BJ (cell line): ENCODE measurements around the gene RFPL2. TPM values are rescaled to one million over a fixed set of nuclear protein-coding genes. Genes with fewer than 3 reads are reported as not detected.
"Not testable (repeated sequence)": the region's sequence is repeated elsewhere in the genome, so short reads cannot be mapped to it uniquely, and the experiment has no call there.

Experiments
- CTCF ChIA-PET: fragments of 350-600 bp; formaldehyde crosslinking; extraction: SDS; loops from one replicate; lab custom pipeline; 2021; ENCODE audit warnings: antibody characterized with exemption, inconsistent platforms; lab: Yijun Ruan, JAX
- POLR2A ChIA-PET: fragments of 300-600 bp; sonication (Branson Sonifier 250); formaldehyde crosslinking; extraction: SDS; loops from one replicate; lab custom pipeline; 2021; ENCODE audit warnings: antibody characterized with exemption; lab: Charles Lee
- DNase-seq: peaks from one replicate; pipeline ENCODE4 v3.0.0-alpha.2; 2011; ENCODE audit warnings: low read depth
- H3K27me3 ChIP-seq: 2 replicates; pipeline ENCODE4 v1.6.0; 2011; ENCODE audit warnings: low read length; ENCODE audit not compliant: control insufficient read depth, insufficient read depth
- H3K36me3 ChIP-seq: 2 replicates; pipeline ENCODE4 v1.5.1; 2011; ENCODE audit warnings: low read length; ENCODE audit not compliant: control insufficient read depth, insufficient read depth
- H3K4me3 ChIP-seq: 2 replicates; pipeline ENCODE4 v1.5.1; 2011; ENCODE audit warnings: low read depth, mild to moderate bottlenecking, control low read depth, low read length
- polyA plus RNA-seq: library from polyadenylated mRNA; depleted of rRNA; stranded (reverse); fragments of >200 nt; gene quantifications from 2 replicates; pipeline ENCODE4 v1.2.3, GENCODE V29; 2011
- TF ChIP-seq, protein P1 (sequence below): IDR thresholded peaks from 2 replicates; pipeline ENCODE4 v1.5.1; 2011; ENCODE audit warnings: low read depth, mild to moderate bottlenecking, control low read depth, inconsistent platforms, low read length, moderate library complexity; ENCODE audit not compliant: insufficient read depth

RFPL2 gene
- polyA plus RNA-seq, 1 experiment: not detected

DNA sequence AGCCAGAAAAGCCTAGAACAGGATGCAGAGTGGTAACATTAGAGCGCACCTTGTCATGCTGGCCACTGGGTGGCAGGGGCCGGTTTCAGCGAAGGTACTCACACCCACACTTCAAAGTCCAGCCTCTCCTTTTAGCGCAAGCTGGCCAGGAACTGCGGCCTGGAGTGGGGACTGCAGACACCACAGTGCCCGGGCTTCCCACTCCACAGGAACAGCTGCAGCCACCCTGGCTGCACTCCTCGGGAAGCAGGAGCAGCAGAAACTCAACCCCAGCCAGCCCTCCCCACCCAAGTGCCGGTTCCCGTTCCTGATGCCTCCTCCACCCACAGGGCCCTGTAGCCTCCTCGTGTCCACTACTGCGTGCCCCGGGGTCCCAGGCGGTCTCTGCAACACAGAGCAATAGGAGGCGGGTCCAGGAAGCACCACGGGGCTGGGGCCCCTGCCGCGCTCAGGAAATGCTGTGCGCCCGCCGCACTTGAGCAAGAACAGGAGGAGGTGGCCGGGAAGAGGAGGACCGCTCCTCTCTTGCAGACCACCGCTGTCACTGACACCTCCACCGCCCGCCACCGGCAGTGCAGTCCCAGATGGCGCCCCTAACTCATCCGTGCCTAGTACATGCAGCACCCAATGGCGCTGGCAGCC lies 2.2 kb downstream of the RFPL2 start:
- Histone ChIP-seq H3K27me3 (peaks cover 11% of the 10 kb centered on the region), H3K36me3 (no peaks in the 10 kb centered on the region), H3K4me3 (no peak overlapping the region)
- TF ChIP-seq, protein P1, sequence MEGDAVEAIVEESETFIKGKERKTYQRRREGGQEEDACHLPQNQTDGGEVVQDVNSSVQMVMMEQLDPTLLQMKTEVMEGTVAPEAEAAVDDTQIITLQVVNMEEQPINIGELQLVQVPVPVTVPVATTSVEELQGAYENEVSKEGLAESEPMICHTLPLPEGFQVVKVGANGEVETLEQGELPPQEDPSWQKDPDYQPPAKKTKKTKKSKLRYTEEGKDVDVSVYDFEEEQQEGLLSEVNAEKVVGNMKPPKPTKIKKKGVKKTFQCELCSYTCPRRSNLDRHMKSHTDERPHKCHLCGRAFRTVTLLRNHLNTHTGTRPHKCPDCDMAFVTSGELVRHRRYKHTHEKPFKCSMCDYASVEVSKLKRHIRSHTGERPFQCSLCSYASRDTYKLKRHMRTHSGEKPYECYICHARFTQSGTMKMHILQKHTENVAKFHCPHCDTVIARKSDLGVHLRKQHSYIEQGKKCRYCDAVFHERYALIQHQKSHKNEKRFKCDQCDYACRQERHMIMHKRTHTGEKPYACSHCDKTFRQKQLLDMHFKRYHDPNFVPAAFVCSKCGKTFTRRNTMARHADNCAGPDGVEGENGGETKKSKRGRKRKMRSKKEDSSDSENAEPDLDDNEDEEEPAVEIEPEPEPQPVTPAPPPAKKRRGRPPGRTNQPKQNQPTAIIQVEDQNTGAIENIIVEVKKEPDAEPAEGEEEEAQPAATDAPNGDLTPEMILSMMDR: peak; percentile 51
- POLR2A ChIA-PET: no interaction called here
- DNase-seq: no peak
- CTCF ChIA-PET: interaction anchor here (0.6 to 1.2 kb wide), 2 partner anchors 63 to 1015 kb away, joined by 3 to 7 read pairs; no protein-coding TSS in a partner anchor

DNA sequence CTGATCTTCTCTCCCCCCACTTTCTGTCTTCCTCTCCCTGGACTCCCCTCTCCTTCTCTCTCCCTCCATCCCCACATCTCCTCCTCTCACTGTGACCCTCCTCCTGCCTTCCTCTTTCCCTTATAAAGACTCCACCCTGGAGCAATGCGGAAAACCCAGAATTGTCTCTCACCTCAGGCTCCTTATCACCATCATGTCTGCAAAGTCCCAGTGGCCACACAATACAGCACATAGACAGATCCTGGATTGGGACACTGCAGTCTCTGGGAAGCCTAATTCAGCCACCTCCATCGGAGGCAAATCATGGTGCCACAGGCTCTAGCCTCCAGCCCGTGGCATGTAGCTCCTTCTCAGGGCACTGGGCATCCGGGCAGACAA lies 2.7 kb downstream of the RFPL2 start:
- TF ChIP-seq, protein P1: no peak
- peaks cover 11% of the 10 kb centered on the region for H3K27me3 ChIP-seq
- H3K36me3 ChIP-seq: no peaks in the 10 kb centered on the region
- H3K4me3 ChIP-seq: no peak overlapping the region
- POLR2A ChIA-PET: no interaction called here
- DNase-seq: no peak
- CTCF ChIA-PET: interaction anchor here (1.2 kb wide), 1 partner anchor 64 kb away, joined by 7 read pairs; no protein-coding TSS in a partner anchor

DNA sequence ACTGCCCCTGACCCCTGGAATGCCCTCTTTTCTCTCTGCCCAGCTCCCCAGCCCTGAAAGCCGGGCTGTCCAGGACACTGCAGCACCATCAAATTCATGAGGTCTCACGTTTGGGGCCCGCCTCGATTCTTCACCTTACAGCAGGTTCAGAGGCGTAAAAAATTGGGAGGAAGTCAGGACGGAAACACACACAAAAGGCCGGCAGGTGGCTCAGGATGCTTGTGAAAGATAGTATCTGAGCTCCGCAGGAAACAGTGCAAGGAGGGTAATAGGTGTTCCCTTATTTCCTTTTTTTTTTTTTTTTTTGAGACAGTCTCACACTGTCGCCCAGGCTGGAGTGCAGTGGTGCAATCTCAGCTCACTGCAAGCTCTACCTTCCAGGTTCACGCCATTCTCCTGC lies 4.1 kb downstream of the RFPL2 start:
- CTCF ChIA-PET: no interaction called here
- Histone ChIP-seq H3K4me3 (no peak overlapping the region), H3K27me3 (peaks cover 12% of the 10 kb centered on the region), H3K36me3 (no peaks in the 10 kb centered on the region)
- POLR2A ChIA-PET: no interaction called here
- TF ChIP-seq, protein P1: no peak
- no peak for DNase-seq

DNA sequence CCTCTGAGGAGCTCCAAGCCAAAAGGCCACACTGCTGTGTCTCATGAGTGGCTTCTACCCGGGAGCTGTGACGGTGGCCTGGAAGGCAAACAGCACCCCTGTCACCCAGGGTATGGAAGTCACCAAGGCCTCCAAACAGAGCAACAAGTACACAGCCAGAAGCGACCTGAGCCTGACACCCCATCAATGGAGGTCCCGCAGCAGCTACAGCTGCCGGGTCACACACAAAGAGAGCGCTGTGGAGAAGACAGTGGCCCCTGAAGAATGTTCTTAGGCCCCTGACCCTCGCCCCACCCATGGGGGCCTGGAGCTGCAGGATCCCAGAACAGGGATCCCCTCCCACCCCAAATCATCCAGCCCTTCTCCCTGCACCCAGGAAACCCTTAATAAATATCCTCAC lies 4.9 kb downstream of the RFPL2 start:
- Histone ChIP-seq H3K4me3 (no peak overlapping the region), H3K27me3 (peaks cover 12% of the 10 kb centered on the region), H3K36me3 (no peaks in the 10 kb centered on the region)
- POLR2A ChIA-PET: no interaction called here
- TF ChIP-seq, protein P1: no peak
- DNase-seq: no peak
- CTCF ChIA-PET: interaction anchor here (1.3 kb wide), 1 partner anchor 8 kb away, joined by 3 read pairs; no protein-coding TSS in a partner anchor

DNA sequence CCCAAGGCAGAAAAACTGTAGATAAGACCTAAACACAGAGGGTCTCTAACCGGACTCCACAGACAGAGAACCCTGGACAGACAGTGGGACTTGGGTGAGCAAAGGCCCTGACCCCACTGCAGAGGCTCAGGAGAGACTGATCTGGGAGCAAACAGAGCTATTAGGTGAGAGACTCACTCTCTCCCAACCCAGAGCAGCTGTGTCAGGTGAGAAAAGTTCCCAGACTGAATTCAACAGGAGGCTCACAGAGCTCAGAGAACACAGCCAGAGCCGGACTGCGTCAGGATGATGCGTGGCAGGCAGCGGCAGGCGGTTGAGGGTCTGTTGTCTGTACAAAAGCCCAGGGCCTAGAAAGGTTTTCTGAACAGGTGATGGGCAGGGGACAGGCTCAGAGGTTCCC lies 5.5 kb downstream of the RFPL2 start:
- H3K36me3 ChIP-seq: no peaks in the 10 kb centered on the region
- TF ChIP-seq, protein P1: no peak
- H3K27me3 ChIP-seq: peaks cover 12% of the 10 kb centered on the region
- DNase-seq: no peak
- ChIA-PET CTCF (interaction anchor here (1.3 kb wide), 1 partner anchor 8 kb away, joined by 3 read pairs; no protein-coding TSS in a partner anchor), POLR2A (no interaction called here)
- no peak overlapping the region for H3K4me3 ChIP-seq

DNA sequence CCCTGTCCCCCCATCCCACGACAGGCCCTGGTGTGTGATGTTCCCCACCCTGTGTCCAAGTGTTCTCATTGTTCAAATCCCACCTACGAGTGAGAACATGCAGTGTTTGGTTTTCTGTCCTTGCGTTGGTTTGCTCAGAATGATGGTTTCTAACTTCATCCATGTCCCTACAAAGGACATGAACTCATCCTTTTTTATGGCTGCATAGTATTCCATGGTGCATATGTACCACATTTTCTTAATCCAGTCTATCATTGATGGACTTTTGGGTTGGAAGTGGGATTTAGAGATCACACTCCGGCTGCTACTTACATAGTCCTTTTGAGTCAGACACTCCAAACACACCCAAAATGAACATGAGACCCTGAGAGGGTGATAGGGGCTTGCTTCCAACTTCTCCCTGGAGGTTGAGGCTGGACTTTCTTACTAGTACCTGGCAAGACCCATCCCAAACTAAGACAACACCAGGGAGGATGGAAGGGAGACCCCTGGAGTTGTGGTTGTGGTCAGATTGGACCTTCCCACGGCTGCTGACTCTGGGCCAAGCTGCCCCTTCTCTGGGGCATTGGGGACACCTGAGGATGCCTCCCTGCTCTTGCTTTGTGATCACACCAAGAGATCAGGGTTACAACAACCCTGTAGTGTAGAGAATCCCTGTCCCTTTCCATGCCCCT lies 7.2 kb downstream of the RFPL2 start:
- CTCF ChIA-PET, H3K27me3 ChIP-seq, DNase-seq, POLR2A ChIA-PET, H3K4me3 ChIP-seq, H3K36me3 ChIP-seq: not testable (repeated sequence)

DNA sequence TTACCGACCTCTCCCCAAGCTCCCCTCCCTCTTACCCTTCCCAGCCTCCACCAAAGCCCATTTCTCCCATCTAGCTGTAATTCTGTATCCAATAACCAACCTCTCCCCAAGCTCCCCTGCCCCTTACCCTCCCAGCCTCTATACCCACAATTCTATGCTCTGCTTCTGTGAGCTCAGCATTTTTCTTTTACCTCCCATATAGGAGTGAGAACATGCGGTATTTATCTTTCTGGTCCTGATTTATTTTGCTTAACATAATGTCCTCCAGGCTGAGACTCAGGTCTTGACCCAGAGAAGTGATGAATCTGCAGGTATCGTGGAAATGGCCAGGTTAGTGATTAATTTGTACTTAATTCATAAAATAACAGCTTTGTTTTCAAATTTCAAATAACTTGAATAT lies 9.0 kb downstream of the RFPL2 start:
- CTCF ChIA-PET, POLR2A ChIA-PET, H3K27me3 ChIP-seq, DNase-seq, H3K36me3 ChIP-seq, H3K4me3 ChIP-seq: not testable (repeated sequence)

DNA sequence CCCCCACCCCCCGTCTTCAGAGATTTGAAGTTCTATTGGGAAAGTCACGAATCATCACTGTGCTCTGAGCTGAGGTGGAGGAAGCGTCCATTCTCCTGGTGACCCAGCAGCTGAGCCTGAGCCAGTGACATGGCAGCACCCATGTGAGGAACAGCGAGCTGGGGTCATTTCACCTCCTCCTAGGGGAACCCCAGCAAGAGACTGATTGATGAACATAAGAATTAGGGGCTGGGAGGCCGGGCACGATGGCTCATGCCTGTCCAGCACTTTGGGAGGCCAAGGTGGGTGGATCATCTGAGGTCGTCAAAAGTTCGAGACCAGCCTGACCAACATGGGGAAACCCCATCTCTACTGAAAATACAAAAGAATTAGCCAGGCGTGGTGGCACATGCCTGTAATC lies 11.5 kb downstream of the RFPL2 start:
- DNase-seq, H3K36me3 ChIP-seq, H3K4me3 ChIP-seq, H3K27me3 ChIP-seq, POLR2A ChIA-PET: not testable (repeated sequence)
- CTCF ChIA-PET: interaction anchor here (1.2 kb wide), 1 partner anchor 825 kb away, joined by 3 read pairs; no protein-coding TSS in a partner anchor
